HG02588 (cell line): ENCODE data around the gene ZFYVE9.

ENCODE experiments used
- ATAC-seq: cut with Tn5 transposase; IDR thresholded peaks from one replicate; pipeline ENCODE4 v1.9.1; 2021; ENCODE audit warnings: mild to moderate bottlenecking, moderate library complexity; ENCODE audit not compliant: unreplicated experiment

ZFYVE9 gene

GRCh38 chr1:52238474-52238873 is 96.6 kb downstream of the ZFYVE9 start:
- ATAC-seq: no peak

DNA sequence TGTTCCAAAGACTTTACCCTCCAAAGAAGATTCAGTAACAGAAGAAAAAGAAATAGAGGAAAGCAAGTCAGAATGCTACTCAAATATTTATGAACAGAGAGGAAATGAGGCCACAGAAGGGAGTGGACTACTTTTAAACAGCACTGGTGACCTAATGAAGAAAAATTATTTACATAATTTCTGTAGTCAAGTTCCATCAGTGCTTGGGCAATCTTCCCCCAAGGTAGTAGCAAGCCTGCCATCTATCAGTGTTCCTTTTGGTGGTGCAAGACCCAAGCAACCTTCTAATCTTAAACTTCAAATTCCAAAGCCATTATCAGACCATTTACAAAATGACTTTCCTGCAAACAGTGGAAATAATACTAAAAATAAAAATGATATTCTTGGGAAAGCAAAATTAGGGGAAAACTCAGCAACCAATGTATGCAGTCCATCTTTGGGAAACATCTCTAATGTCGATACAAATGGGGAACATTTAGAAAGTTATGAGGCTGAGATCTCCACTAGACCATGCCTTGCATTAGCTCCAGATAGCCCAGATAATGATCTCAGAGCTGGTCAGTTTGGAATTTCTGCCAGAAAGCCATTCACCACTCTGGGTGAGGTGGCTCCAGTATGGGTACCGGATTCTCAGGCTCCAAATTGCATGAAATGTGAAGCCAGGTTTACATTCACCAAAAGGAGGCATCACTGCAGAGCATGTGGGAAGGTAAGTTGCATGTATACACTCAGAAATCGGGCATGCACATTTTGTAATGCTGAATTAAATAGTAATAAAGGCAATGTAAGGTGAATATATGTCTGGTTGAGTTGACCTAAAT is 97.2 kb downstream of the ZFYVE9 start:
- no peak for ATAC-seq

DNA sequence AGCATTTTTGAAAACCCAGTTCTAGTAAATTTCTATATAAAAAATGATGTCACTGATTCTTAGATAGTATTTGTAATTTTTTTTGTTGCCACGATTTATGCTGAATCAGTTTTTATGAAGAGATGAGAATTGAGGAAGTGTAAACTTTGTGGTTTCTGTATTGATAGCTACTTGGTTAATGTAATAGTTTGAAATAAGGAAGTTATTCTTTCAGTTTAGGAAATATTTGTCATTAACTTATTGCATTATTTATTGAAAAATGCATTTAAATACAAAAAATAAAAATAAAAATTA is 97.8 kb downstream of the ZFYVE9 start:
- ATAC-seq: no peak

DNA sequence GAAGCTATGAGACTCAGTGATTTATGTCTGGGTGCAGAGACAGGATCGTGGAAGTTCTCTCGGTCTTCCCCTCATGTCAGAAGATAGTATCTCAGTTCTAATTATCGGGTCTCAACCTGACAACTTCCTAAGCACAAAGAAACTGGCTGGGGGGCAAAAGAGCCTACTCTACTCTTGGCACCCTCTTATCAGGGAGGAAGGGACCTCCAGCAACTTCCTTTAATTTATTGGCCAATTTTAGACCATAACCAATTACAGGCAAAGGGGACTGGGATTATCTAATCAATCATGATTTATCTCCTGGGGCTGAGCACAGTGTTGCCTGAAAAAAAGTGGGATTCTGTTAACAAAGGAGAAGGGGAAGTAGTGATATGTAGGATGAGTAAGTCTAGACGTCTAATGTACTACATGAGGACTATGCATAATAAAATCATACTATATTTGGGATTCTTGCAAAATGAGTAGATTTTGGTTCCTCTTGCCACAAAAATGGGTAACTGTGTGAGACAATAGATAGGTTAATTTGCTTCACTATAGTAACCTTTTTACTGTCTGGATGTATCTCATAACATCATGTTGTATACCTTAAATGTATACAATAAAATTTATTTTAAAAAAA is 98.8 kb downstream of the ZFYVE9 start:
- ATAC-seq: no peak

- ATAC-seq: no peak
Measured at GRCh38 chr1:52243221-52243987, 101.5 kb downstream of the ZFYVE9 start.

DNA sequence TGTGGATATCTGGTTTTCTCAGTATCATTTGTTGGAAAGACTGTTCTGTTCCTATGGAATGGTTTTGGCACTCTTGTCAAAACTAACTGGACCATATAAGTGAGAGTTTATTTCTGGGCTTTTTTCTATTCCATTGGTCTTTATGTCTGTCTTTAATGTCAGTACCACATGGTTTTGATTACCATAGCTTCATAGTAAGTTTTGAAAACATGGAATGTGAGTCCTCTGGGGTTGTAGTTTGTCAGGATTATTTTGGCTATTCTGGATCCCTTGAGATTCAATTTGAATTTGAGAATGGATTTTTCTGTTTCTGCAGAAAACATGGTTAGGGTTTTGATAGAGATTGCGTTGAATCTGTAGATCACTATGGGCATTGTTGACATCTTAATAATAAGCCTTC is 107.9 kb downstream of the ZFYVE9 start:
- ATAC-seq: no peak

DNA sequence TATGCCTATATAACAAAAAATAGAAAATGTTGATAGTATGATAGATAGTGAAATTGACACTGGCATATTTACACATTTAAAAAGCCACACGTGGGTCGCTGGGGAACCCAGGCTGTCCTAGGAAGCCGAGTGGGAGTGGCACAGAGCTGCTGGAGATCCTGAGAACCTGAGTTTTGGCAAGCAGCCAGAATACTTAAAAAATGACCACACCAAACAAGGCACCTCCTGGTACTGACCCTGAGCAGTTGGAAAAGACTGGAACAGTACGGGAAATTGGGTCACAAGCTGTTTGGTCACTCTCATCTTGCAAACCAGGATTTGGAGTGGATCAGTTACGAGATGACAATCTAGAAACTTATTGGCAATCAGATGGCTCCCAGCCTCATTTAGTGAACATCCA is 111.5 kb downstream of the ZFYVE9 start:
- no peak for ATAC-seq

GRCh38 chr1:52259886-52260285 is 118.0 kb downstream of the ZFYVE9 start:
- ATAC-seq: no peak

DNA sequence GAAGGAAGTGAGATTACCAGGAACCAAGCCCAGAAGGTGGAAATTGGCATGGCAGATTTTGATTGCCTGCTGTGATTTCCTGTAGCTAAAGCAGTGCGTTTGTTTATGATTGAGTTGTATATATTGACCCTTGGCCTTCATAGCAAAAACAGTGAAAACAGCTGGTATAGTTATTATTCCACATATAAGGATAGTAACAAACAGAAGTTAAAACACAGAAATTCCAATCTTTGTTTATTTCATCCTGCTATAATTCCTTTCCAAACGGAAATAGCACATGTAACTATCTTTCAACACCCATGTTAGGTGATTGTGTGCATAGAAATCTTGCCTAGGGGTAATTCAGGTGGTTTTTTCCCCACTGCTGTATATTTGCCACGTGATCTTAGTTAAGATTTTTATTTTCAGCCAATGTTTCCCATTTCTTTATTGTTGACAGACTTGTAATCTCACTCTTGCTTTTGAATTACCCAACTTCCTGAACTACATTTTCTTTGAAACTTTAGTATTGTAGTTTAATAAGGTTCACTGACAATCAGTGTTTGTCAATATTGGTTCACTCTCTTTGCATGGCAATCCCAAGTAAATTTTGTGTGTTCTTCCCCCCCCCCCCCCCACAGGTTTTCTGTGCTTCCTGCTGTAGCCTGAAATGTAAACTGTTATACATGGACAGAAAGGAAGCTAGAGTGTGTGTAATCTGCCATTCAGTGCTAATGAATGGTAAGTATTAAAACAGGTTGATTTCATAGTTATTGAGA is 121.4 kb downstream of the ZFYVE9 start:
- ATAC-seq: no peak

DNA sequence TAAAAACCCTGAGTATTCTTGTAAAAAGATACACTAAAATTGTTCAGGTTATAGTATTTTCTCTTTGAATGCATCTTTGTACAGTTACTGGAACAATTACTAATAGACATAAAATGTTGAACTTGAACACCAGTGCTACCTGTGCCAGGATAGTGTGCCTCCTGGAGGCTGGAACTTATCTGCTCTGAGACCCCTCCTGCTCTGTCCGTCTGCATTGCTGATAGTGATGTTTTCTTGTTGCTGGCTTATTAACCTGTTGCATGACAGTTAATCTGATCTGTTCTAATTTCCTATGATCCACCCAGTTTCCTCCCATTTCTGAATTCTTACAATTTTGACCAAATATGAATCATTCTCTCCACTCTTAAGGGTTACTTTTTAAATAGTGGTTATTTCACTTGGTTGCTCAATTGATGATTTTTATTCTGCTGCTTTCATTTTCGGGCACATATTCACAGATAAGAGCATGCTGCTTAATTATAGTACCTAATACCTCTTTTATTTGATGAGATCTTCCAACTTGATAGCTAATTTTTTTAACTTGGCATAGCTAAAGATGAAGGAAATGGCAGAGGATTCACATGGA is 122.7 kb downstream of the ZFYVE9 start:
- ATAC-seq: no peak

GRCh38 chr1:52266507-52266906 is 124.6 kb downstream of the ZFYVE9 start:
- ATAC-seq: no peak

DNA sequence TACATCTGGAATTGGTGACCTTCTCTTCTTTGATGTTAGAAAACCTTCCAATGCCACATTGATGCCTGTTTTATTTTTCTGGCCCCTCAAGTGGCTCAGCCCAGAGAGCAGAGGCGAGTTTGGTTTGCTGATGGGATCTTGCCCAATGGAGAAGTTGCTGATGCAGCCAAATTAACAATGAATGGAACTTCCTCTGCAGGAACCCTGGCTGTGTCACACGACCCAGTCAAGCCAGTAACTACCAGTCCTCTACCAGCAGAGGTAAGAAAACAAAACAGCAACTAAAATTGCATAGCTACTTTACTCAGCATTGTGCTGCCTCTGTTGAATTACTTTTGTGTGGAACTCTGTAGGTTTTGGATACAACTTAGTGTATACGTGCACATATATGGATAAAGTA is 126.5 kb downstream of the ZFYVE9 start:
- ATAC-seq: no peak

DNA sequence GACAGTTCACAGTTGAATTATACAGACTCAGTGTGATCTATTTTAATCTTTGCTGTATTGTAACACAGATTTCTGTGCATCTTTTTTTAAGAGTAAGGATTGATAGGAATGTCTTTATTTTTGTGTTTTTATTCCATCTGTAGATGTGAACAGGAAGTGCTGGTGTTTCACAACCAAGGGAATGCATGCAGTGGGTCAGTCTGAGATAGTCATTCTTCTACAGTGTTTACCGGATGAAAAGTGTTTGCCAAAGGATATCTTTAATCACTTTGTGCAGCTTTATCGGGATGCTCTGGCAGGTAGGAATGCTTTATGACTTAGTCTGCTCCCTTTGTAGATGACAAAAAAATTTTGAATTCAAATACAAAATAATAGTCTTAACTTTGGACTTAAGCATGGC is 139.6 kb downstream of the ZFYVE9 start:
- no peak for ATAC-seq

GRCh38 chr1:52288286-52288685 is 146.4 kb downstream of the ZFYVE9 start:
- ATAC-seq: no peak

DNA sequence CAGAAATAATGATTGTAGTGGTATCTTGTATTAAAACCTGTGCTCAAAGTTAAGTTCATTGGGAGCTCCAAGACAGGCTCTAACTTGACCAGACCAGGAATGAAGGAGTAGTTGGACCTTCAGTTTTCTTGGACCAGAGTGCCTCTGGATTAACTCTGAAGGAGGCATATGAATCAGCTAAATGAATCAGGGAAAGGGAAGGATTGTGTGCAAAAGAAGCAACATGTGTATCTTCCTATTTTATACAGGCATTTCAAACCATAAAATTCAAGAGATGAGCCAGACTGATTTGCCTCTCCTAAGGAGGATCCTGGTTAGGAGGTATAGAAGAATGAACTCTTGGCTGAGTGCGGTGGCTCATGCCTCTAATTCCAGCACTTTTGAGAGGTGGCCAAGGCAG is 152.7 kb downstream of the ZFYVE9 start:
- ATAC-seq: no peak

- ATAC-seq: no peak
Measured at GRCh38 chr1:52296345-52296744, 154.5 kb downstream of the ZFYVE9 start.

DNA sequence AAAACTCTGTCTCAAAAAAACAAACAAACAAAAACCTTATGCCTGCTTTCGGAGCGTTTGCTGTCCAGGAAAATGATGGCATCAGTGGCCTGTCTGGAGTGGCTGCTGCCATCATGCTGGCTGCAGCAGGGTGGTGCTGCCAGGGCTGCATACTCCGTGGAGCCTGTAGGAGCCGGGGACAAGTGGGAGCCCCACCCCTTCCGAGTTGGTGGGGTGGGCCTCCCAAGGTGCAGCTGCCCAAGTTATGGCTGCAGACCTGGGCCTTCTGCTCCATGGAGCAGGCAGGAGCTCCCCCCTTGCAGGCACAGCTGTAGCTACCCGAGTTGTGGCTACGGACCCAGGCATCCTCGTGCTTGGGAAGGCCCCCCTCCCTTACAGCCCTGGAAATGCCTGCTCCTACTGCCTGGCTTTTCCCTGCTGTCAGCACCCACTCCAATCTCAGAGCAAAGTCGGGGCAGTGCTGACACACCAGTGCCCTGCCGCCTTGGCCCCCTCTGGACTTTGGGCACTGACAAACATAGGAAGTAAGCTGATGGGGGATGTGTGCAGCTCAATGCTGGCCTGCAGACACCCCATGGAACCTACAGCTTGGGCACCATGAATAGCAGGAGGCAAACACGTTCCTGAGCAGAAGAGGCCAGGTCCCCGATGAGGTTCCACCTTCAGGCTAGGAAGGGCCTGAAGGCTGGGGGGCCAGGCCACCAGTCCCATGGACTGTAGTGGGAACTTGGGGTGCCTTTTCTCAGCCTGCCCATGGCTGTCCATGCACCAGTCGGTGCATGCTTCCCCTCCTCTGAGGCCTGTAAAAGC is 163.7 kb downstream of the ZFYVE9 start:
- ATAC-seq: no peak

- no peak for ATAC-seq
Measured at GRCh38 chr1:52306227-52307006, 164.5 kb downstream of the ZFYVE9 start.

DNA sequence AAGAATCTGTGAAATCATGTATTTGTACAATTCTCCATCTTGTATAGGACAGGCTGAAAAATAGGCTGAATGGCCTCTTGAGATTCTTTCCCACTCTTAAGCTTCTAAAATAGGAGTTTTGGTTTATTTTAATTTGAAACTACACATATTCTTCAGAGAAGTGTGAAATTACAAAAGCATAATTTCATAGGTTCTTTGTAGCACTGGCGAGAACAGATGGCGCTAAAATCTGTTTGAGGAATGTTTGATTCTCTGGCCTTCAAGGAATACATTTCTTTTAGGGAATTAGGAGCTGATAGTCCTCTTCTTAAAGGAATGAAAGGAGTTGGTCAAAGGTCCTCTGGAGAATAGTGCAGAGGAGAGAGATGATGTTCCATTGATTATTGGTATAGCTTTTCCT is 179.2 kb downstream of the ZFYVE9 start:
- ATAC-seq: no peak
